SK-N-MC (cell line): ENCODE results near the gene MUSTN1.

Source experiments
- DNase-seq: peaks from one replicate; pipeline ENCODE4 v3.0.0-alpha.2; 2011; ENCODE audit warnings: low read depth, low spot score
- H3K27ac ChIP-seq: fragments of 200-600 bp; sonication (generic); 2 replicates; pipeline ENCODE4 v1.5.1; 2016; ENCODE audit warnings: mixed run types
- H3K36me3 ChIP-seq: fragments of 200-600 bp; sonication (generic); 2 replicates; pipeline ENCODE4 v1.6.1; 2017; ENCODE audit warnings: antibody characterized with exemption, low read length, mixed read lengths; ENCODE audit not compliant: insufficient read depth
- H3K4me3 ChIP-seq: fragments of 200-600 bp; sonication (generic); 2 replicates; pipeline ENCODE4 v1.5.1; 2016
- H3K9ac ChIP-seq: fragments of 200-600 bp; sonication (generic); 2 replicates; pipeline ENCODE4 v1.8.0; 2017; ENCODE audit warnings: mixed run types, mixed read lengths; ENCODE audit not compliant: insufficient read length
- H3K9me3 ChIP-seq: fragments of 200-600 bp; sonication (generic); 2 replicates; pipeline ENCODE4 v1.6.1; 2017; ENCODE audit warnings: low read depth, mild to moderate bottlenecking, antibody characterized with exemption, low read length, moderate library complexity, mixed read lengths
- EZH2 ChIP-seq: fragments of 200-600 bp; sonication (generic); IDR thresholded peaks from one replicate; pipeline ENCODE4 v1.6.1; 2017; ENCODE audit warnings: antibody characterized with exemption
- FOXP2 ChIP-seq: optimal IDR thresholded peaks from 2 replicates; pipeline ENCODE3; 2011; ENCODE audit warnings: mild to moderate bottlenecking, moderate library complexity; ENCODE audit not compliant: insufficient read depth; ENCODE audit errors: extremely low read length, control extremely low read depth
- POLR2AphosphoS5 ChIP-seq: IDR thresholded peaks from 2 replicates; pipeline ENCODE4 v1.6.1; 2012; ENCODE audit warnings: mild to moderate bottlenecking, low read depth, low read length, borderline replicate concordance

The MUSTN1 gene

DNA sequence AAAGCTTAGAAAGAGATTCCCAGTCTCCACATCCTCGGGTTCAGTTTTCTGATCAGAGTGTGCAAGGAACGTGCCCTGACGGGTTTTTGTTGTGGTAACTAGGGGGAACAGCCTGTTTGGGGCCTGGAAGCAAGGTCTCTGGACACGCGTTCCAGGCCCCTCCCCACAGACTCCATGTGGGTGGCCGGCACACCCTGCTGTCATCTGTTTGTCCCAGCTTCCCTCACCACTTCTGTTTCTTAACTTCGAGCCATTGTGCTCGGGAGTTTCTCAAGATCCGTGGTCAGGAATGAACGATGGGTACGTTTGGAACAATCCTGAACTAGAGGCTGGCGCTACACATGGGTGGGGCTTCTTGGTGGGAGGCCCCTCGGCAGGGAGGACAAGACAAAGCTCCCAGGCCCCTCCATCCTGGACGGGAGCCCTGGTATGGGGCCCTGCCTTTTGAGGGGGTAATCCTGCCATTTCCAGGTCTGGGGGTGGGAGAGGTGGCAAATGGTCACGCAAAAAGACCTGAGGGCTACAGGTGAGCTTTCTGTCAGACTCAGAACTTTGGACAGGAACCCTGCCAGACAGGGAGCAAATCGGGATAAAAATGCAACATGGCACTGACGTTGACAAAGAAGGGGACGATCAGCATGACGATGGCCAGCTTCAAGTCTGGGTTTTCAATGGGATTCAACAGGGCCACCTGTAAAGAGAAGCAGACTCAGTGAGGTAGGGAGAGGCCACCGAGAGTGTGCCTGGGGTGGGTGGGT is 8.5 kb upstream of the MUSTN1 start:
- H3K9ac ChIP-seq = no peak overlapping the region
- no peak for DNase-seq
- TF ChIP-seq FOXP2 (no peak), EZH2 (no peak), POLR2AphosphoS5 (no peak)
- H3K4me3 ChIP-seq = no peak overlapping the region
- no peak overlapping the region for H3K27ac ChIP-seq
- H3K9me3 ChIP-seq = no peaks in the 10 kb centered on the region
- H3K36me3 ChIP-seq = no peaks in the 10 kb centered on the region

DNA sequence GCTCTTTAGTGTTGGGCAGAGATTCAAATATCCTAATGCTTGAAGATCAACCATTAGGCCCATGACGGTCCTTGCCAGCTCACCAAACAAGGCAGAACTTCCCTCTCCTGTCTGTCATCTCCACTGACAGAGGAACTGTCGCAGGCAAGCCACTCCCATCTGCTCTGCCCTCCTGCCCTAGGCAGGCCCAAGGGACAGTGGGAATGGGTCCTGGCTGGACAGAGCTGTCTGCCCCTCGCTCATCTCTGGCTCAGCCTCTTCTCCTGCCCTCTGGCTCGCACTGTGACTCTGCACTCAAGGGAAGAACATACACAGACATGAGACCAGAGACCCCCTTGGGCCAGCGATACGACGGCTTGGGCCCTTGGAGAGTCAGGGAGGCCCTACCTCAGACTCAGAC is 7.6 kb upstream of the MUSTN1 start:
- DNase-seq = no peak
- no peak overlapping the region for H3K4me3 ChIP-seq
- no peak overlapping the region for H3K9ac ChIP-seq
- H3K9me3 ChIP-seq = no peaks in the 10 kb centered on the region
- no peak overlapping the region for H3K27ac ChIP-seq
- TF ChIP-seq EZH2 (no peak), FOXP2 (no peak), POLR2AphosphoS5 (no peak)
- H3K36me3 ChIP-seq = no peaks in the 10 kb centered on the region

DNA sequence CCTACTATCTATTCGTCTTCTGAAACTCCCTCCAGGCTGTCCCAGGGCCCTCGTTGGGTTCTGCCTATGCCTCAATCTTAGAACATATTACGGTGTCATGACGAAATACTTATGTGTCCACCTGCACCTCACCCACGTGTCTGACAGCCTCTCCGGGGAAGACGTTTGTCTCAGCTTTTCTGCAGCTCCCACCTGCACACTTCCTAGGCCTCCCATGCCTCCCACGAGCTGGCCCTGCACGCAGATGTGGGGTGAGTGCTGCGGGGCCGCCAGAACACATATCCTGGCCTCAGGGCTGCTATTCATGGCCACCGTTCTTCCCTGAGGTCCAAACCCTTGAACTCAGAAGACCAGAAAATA is 7.1 kb upstream of the MUSTN1 start:
- DNase-seq = no peak
- no peak overlapping the region for H3K4me3 ChIP-seq
- no peak overlapping the region for H3K9ac ChIP-seq
- TF ChIP-seq FOXP2 (no peak), POLR2AphosphoS5 (no peak), EZH2 (no peak)
- no peaks in the 10 kb centered on the region for H3K9me3 ChIP-seq
- no peak overlapping the region for H3K27ac ChIP-seq
- H3K36me3 ChIP-seq = no peaks in the 10 kb centered on the region

- DNase-seq = no peak
- no peaks in the 10 kb centered on the region for H3K36me3 ChIP-seq
- TF ChIP-seq FOXP2 = no peak
- TF ChIP-seq EZH2 = no peak
- TF ChIP-seq POLR2AphosphoS5 = no peak
- H3K27ac ChIP-seq = no peak overlapping the region
- no peak overlapping the region for H3K4me3 ChIP-seq
- H3K9me3 ChIP-seq = no peaks in the 10 kb centered on the region
- no peak overlapping the region for H3K9ac ChIP-seq
Observed at GRCh38 chr3:52841211-52841980, 6.6 kb upstream of the MUSTN1 start.

- Histone ChIP-seq H3K9me3 (no peaks in the 10 kb centered on the region), H3K27ac (no peak overlapping the region), H3K9ac (no peak overlapping the region), H3K36me3 (no peaks in the 10 kb centered on the region), H3K4me3 (no peak overlapping the region)
- no peak for DNase-seq
- no peak for TF ChIP-seq FOXP2
- TF ChIP-seq EZH2 = no peak
- no peak for TF ChIP-seq POLR2AphosphoS5
Observed at GRCh38 chr3:52839892-52840545, 5.2 kb upstream of the MUSTN1 start.

DNA sequence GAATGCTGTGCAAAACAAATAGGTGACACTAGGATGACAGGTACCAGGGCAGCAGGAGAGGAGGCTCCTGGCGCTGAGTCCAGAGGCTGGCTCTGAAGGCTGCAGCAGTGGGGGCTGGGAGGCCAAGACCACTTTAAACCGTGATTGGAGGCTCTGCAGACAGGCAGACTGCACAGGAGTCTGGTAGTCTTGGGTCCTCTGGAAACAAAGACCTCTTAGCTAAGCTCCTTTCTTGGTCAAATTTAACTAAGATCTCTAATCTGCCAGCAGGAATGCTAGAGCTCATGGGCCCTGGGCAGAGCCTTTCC is 4.4 kb upstream of the MUSTN1 start:
- Histone ChIP-seq H3K4me3 (no peak overlapping the region), H3K9me3 (no peaks in the 10 kb centered on the region), H3K9ac (no peak overlapping the region), H3K27ac (no peak overlapping the region), H3K36me3 (no peaks in the 10 kb centered on the region)
- TF ChIP-seq EZH2 (no peak), POLR2AphosphoS5 (no peak), FOXP2 (no peak)
- no peak for DNase-seq

GRCh38 chr3:52838561-52839267 is 3.9 kb upstream of the MUSTN1 start:
- H3K4me3 ChIP-seq = no peak overlapping the region
- H3K9ac ChIP-seq = no peak overlapping the region
- no peaks in the 10 kb centered on the region for H3K36me3 ChIP-seq
- TF ChIP-seq EZH2 (no peak), FOXP2 (no peak), POLR2AphosphoS5 (no peak)
- no peaks in the 10 kb centered on the region for H3K9me3 ChIP-seq
- H3K27ac ChIP-seq = no peak overlapping the region
- DNase-seq = no peak

- Histone ChIP-seq H3K36me3 (no peaks in the 10 kb centered on the region), H3K9ac (no peak overlapping the region)
- TF ChIP-seq FOXP2 (no peak), POLR2AphosphoS5 (no peak), EZH2 (no peak)
Observed at GRCh38 chr3:52836986-52837385, 2.2 kb upstream of the MUSTN1 start.

More at GRCh38 chr3:52836986-52837385, 2.2 kb upstream of the MUSTN1 start:
- Histone ChIP-seq H3K27ac (no peak overlapping the region), H3K4me3 (no peak overlapping the region), H3K9me3 (no peaks in the 10 kb centered on the region)
- DNase-seq = no peak
